Thyroid gland (tissue), 4 donors: ENCODE results near the gene BOK. TPM values are rescaled to one million over a fixed set of nuclear protein-coding genes. Genes with fewer than 3 reads are reported as not detected.

Experiments
- DNase-seq, 2 donors: peaks; one replicate each; pipeline ENCODE4 v3.0.0-alpha.2; 2019
- H3K27ac ChIP-seq, 3 donors: fragments of 200-600 bp; sonication (generic); 1 replicate in 2 of 3; 2 replicates in 1 of 3; pipeline ENCODE4 v1.5.1; 2016 to 2019; ENCODE audit warnings: mild to moderate bottlenecking in 1 of 3, moderate library complexity in 1 of 3
- H3K27me3 ChIP-seq: fragments of 200-600 bp; sonication (generic); one replicate; pipeline ENCODE4 v1.5.1; 2019
- H3K36me3 ChIP-seq, 2 donors: fragments of 200-600 bp; sonication (generic); one replicate each; pipeline ENCODE4 v1.5.1; 2016 to 2019
- H3K4me1 ChIP-seq, 2 donors: fragments of 200-600 bp; sonication (generic); one replicate each; pipeline ENCODE4 v1.5.1; 2017 to 2019
- H3K4me3 ChIP-seq, 3 donors: fragments of 200-600 bp; sonication (generic); replicated peaks in 1 of 3; 1 replicate in 2 of 3; 2 replicates in 1 of 3; pipeline ENCODE4 v1.5.1; 2016; ENCODE audit warnings: mild to moderate bottlenecking in 1 of 3
- H3K9me3 ChIP-seq: fragments of 200-600 bp; sonication (generic); one replicate; pipeline ENCODE4 v1.5.1; 2017
- POLR2A ChIP-seq, 2 donors: fragments of 450-650 bp; IDR thresholded peaks; one replicate each; pipeline ENCODE4 v1.6.1; 2017; ENCODE audit warnings: antibody characterized with exemption in 2 of 2, mild to moderate bottlenecking in 2 of 2, moderate library complexity in 1 of 2
- WGBS, 2 donors: methylation state at CpG; one replicate each; pipeline ENCODE4 v1.1.5; 2017; 5-methylcytosine and 5-hydroxymethylcytosine counted together
- intact Hi-C: fragments of 100-400 bp; cut with DNase I; formaldehyde crosslinking; loops from one replicate; pipeline ENCODE4 v1.15.1; 2023
- total RNA-seq, 4 donors: library from RNA; depleted of rRNA; stranded (reverse); fragments of >200 nt; gene quantifications; one replicate each; pipeline ENCODE4 v1.2.3, GENCODE V29; 2016
- TF ChIP-seq, protein P1 (sequence below), 6 experiments: fragments of 200-600 bp in 3 of 6; fragments of 450-650 bp in 3 of 6; sonication (generic) in 3 of 6; IDR thresholded peaks; one replicate each; pipeline ENCODE4 v1.5.1; 2016 to 2019; ENCODE audit warnings: antibody characterized with exemption in 6 of 6, mild to moderate bottlenecking in 2 of 6, inconsistent platforms in 1 of 6, moderate library complexity in 1 of 6

Gene BOK
- total RNA-seq, 4 donors from 2014 or later, result 22.2 to 32.1 (median 27.0) TPM

DNA sequence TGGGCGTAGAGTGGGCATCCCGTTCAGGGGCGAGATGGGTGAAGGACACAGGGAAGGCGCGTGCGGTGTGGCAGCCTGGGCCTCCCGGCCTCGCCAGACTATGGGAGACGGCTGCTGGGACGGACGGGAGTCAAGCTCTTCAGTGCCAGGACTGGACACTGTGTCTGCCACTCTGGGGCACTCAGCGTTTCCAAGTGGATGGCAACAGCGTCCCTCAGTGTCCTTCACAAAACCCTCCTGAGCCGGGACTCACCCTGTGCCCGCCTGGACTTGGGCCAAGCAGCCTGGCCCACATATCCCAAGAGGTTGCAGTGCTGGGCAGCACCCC lies 16.3 kb upstream of the BOK start:
- Histone ChIP-seq H3K36me3 (no peaks in the 10 kb centered on the region), H3K27me3 (no peaks in the 10 kb centered on the region)
- WGBS, 2 donors, result 48 to 55% methylated on average over 12 to 15 of the region's 15 CpGs

DNA sequence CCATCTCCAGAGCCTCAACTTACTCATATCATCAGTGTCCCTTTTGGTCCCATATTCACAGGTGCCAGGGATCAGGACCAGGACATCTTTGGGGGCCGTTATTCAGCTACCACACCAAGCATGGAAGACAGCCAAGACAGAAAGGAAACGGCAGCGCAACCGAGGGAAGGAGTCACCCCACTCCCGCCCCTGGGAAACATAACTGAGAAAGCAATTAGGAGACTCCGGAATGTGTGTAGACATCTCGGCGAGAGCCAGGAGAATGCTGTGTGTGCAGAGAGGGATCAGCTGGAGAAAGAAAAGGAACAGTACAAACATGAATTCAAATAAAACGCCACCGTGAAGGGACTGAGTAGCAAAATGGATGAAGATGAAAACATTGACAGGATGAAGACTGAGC lies 13.4 kb upstream of the BOK start:
- WGBS, 2 donors, result 60% methylated on average over 10 of the region's 10 CpGs
- H3K36me3 ChIP-seq, result no peaks in the 10 kb centered on the region
- H3K27ac ChIP-seq, result no peak overlapping the region
- no peak for DNase-seq
- TF ChIP-seq, protein P1, sequence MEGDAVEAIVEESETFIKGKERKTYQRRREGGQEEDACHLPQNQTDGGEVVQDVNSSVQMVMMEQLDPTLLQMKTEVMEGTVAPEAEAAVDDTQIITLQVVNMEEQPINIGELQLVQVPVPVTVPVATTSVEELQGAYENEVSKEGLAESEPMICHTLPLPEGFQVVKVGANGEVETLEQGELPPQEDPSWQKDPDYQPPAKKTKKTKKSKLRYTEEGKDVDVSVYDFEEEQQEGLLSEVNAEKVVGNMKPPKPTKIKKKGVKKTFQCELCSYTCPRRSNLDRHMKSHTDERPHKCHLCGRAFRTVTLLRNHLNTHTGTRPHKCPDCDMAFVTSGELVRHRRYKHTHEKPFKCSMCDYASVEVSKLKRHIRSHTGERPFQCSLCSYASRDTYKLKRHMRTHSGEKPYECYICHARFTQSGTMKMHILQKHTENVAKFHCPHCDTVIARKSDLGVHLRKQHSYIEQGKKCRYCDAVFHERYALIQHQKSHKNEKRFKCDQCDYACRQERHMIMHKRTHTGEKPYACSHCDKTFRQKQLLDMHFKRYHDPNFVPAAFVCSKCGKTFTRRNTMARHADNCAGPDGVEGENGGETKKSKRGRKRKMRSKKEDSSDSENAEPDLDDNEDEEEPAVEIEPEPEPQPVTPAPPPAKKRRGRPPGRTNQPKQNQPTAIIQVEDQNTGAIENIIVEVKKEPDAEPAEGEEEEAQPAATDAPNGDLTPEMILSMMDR (IDR thresholded peaks at IDR 0.05), result no peak
- TF ChIP-seq POLR2A (IDR thresholded peaks at IDR 0.05), result no peak
- H3K4me1 ChIP-seq, result peaks cover 14 to 26% of the 10 kb centered on the region in 2 donors
- H3K4me3 ChIP-seq, result no peak overlapping the region
- H3K9me3 ChIP-seq, result no peaks in the 10 kb centered on the region
- intact Hi-C loops, result no loop called here
- H3K27me3 ChIP-seq, result no peaks in the 10 kb centered on the region

More for the DNA sequence above, 16.3 kb upstream of the BOK start:
- Histone ChIP-seq H3K9me3 (no peaks in the 10 kb centered on the region), H3K27ac (no peak overlapping the region), H3K4me3 (no peak overlapping the region), H3K4me1 (peaks cover 14 to 33% of the 10 kb centered on the region in 2 donors)
- intact Hi-C loops, result no loop called here
- DNase-seq, result peak; percentile 87 to 92
- TF ChIP-seq, protein P1 (IDR thresholded peaks at IDR 0.05), result no peak
- TF ChIP-seq POLR2A (IDR thresholded peaks at IDR 0.05), result no peak

DNA sequence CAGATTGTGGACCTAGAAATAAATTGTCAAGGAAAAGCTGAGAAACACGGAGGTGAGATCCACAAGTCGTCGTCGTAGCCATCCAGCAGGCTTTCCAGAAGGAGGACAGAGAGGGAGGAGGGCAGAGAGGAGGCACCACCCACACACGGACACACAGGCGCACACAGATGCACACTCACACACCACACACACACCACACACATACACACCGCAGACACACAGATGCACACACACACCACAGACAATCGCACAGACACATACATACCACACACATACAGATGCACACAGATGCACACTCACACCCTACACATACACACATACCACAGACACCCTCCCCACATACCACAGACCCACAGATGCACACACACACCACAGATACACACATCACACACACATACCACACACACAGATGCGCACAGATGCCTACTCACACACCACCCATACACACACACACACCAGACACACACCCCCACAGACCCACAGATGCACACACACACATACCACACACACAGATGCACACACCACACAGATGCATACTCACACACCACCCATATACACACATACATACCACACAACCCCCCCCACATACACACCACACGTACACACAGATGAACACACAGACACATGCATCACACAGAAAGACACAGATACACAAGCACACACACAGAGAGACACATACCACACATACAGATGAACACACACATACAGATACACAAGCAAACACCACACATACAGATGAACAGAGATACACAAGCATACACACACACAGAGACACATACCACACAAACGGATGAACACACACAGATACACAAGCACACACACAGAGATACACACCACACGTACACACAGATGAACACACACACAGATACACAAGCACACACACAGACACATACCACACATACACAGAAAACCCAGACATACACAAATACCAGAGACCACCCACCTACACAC lies 12.7 kb upstream of the BOK start:
- H3K36me3 ChIP-seq, result no peaks in the 10 kb centered on the region
- no peaks in the 10 kb centered on the region for H3K9me3 ChIP-seq
- intact Hi-C loops, result no loop called here
- no peaks in the 10 kb centered on the region for H3K27me3 ChIP-seq
- WGBS, 2 donors, result 79 to 84% methylated on average over 12 of the region's 12 CpGs
- TF ChIP-seq POLR2A (IDR thresholded peaks at IDR 0.05), result no peak
- TF ChIP-seq, protein P1 (IDR thresholded peaks at IDR 0.05), result no peak
- H3K4me1 ChIP-seq, result peaks cover 15 to 26% of the 10 kb centered on the region in 2 donors
- no peak overlapping the region for H3K4me3 ChIP-seq
- no peak for DNase-seq
- H3K27ac ChIP-seq, result no peak overlapping the region

DNA sequence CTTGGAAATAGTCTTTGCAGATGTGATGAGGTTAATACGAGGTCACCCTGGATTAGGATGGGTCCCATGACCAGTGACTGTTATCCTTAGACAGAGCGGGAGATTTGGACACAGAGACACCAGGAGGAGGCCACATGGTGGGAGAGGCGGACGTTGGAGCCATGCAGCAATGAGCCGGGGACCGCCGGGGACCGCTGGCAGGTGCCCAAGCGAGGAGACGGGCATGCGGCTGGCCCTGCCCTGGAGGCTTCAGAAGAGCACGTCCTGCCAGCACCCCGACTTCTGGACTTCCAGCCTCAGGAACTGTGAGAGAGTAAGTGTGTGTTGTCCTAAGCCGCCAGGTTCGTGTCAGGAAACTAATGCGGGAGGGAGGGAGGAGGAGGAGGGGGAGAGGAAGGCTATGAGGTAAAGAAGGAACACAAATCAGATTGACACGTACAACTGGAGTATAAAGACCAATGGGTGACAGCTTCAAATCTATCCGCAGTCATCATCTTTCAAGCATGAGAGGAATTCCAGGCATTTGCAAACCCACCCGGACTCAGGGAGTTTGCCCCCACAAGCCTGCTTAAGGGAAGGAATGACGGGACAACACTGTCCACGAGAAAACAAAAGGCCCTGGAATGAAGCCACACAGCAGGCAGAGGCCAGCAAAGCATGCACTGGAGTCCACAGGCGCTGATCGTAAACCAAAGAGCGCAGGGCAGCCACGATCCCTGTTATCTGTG lies 11.6 kb upstream of the BOK start:
- intact Hi-C loops, result no loop called here
- no peaks in the 10 kb centered on the region for H3K9me3 ChIP-seq
- TF ChIP-seq, protein P1 (IDR thresholded peaks at IDR 0.05), result no peak
- no peak for TF ChIP-seq POLR2A (IDR thresholded peaks at IDR 0.05)
- 45 to 58% methylated on average over 25 of the region's 25 CpGs for WGBS, 2 donors
- no peak overlapping the region for H3K4me3 ChIP-seq
- H3K36me3 ChIP-seq, result no peaks in the 10 kb centered on the region
- DNase-seq, result no peak
- H3K27me3 ChIP-seq, result no peaks in the 10 kb centered on the region
- H3K4me1 ChIP-seq, result peaks cover 7 to 17% of the 10 kb centered on the region in 2 donors
- no peak overlapping the region for H3K27ac ChIP-seq
